HG03460 (cell line): ENCODE measurements around the gene TMEM108.

Source experiments
- ATAC-seq: cut with Tn5 transposase; IDR thresholded peaks from one replicate; pipeline ENCODE4 v1.9.1; 2021; ENCODE audit not compliant: unreplicated experiment

TMEM108 gene

DNA sequence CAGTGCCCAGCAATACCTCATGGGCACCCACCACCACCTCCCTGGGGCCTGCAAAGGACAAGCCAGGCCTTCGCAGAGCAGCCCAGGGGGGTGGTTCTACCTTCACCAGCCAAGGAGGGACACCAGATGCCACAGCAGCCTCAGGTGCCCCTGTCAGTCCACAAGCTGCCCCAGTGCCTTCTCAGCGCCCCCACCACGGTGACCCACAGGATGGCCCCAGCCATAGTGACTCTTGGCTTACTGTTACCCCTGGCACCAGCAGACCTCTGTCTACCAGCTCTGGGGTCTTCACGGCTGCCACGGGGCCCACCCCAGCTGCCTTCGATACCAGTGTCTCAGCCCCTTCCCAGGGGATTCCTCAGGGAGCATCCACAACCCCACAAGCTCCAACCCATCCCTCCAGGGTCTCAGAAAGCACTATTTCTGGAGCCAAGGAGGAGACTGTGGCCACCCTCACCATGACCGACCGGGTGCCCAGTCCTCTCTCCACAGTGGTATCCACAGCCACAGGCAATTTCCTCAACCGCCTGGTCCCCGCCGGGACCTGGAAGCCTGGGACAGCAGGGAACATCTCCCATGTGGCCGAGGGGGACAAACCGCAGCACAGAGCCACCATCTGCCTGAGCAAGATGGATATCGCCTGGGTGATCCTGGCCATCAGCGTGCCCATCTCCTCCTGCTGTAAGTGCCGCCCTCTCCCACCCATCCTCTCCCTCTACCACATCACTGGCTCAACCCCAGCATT is 342.5 kb downstream of the TMEM108 start:
- no peak for ATAC-seq

DNA sequence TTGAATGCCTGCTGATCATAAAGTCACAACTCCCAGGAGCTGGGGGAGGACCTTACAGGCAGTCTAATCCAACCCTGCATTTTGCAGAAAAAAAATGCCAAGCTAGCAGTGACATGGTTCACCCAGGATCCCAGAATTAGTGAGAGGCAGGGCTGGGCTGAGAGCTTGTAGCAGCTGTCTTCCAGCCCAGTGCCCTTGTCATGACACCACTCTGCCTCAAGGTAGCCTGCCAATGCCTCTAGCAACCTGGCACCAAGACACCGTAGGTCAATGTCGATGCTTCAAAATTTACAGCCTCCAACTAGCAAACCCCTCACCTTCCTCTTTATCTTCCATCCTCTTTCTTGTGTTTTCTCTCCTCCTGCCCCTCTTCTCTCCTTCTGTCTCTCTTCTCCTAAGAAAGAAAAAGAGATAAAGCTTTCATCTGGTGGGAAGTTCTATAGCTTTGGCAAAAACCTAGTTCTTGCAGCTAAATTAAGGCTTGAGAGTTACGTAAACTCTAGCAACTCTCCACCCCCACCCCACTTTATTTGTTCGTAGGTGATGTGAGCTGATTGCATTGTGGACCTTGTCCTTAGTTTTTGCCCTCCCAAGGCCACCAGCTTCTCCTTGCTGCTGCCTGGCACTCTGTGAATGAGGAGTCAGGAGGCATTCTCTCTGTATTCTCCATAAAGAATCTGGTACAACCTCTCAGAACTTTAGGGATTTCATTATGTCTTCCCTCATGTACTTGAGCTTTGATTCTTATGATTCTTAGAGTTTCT is 343.3 kb downstream of the TMEM108 start:
- ATAC-seq = no peak

DNA sequence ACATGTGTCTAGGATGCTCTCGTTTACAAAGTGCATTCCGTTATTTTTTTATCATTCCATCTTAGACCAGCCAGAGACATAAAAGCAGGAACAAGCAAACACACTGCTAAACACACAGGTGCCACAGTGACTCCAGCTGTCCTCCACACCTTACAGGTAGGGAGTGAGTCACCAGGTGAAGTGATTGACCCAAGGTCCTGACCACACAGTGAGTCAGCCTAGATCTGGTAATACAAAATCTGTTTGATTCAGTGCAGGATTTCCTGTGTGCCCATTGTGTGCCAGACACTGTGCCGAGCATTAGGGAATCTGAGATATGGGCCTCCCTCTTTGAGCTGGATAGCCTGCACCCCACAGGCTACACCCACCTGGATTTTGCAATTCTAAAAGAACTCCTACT is 345.0 kb downstream of the TMEM108 start:
- no peak for ATAC-seq

DNA sequence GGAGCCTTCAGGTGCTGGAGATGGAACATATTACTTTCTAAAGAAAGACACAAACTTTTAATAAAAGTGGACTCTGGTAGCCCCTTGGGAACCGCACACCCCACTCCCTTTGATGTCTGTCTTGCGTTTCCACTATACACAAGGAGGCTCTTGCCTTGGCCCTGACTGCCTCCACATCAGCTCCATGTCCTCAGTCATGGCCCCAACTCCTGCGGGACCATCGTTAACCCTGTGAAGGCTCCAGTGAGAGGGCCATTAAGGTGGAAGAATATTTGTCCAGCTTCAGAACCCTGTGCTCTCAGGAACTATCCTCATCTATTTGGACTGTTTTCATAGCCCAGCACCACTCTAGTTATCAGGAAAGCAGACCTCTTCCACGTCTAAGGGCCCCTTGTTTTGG is 345.6 kb downstream of the TMEM108 start:
- no peak for ATAC-seq

DNA sequence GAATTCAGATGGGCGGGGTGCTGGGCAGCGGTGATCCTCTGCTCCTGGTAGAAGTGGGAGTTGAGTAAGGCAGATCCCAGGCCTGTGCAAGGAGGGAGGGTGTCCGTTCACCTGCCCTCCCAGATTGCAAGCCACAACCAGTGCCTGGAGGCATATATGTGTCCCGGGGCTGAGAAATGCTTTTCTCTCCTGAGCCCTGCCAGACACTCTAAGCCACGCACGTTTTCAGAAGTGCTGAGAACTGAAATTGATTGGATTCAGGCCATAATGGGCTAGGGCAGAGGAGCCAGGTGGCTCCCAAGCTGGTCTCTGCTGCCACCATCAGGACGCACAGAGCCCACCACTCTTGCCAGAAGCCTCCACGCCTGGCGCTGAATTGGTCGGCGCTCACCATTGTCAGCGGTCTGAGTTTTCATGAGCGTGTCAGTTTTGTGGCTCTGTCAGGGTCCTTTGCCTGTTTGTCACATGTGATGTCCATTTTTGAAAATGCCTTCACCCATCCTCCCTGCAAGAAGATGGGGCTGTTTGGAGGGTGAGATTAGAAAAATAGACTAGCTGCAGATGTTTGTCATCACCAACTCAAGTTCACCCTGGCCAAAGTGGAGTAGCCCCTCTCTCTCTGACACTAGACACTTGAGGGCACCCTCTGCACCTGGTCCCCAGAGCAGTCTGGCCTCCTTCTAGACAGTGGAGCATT is 346.3 kb downstream of the TMEM108 start:
- ATAC-seq = peak; percentile 78

DNA sequence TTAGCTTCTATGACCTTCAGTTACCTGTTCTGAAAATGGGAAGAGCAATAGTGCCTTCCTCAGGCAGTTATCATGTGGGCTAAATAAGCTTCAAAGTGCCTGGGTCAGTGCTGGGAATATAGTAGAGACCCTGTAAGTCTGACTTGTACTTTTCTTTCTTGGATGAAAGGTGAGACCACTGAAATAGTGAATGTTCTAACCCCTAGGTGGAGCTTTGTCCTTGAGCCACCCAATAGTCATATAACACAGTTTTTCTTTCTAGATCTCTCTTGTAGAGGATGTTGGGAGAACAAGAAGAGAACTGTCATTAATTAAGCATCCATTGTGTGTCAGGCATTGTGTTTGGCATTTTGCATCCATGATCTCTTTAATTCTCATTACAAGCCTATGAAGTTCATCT is 348.7 kb downstream of the TMEM108 start:
- ATAC-seq = no peak

DNA sequence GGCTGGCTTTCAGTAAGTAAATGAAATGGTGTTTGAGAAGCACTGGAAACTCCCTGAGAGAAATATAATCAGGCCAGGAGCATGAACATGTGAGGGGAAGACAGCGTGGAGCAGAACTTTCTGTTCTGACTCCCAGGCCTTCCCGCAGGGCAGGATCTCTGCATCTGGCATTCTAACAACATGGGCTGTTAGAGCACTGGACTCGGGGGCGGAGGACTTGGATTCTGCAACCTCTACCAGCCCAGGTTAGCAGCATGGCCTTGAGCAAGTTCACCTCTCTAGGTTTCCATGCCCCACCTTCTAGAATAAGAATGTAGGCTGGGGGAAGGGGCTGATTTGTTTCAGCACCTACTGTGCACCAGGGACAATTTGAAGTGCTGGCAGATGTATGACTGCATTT is 349.1 kb downstream of the TMEM108 start:
- ATAC-seq = no peak

DNA sequence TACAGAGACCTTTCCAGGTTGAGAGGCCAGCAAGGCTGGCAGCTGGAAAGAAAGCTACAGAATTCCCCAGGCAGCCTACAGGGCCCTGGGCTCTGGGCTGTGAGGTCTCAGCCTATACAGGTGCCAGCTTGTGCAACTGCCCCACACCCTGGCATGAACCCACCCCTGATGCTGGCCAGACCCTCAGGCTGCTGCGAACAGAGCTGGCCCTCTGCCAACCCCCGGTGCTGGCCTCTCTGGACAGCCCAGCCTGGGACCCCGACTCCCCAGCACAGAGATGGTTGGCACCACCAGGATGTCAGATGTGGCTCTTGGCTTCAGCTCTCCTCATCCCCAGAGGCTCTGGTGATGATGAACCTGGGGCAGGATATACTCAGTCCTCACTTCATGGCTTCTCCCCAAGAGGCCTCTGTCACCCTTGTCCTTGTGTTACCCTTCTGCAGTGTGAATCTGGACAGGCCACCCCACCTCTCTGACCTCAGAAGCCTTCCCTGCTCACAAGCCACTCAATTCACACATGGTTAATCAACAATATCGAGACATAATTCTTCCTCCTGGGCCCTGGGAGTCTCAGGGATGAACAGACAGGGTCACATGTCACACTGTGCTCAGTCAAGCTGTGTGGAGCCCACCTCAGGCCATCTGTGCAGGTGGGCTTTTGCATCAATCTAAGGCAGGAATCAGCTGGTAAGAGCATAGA is 350.7 kb downstream of the TMEM108 start:
- no peak for ATAC-seq

DNA sequence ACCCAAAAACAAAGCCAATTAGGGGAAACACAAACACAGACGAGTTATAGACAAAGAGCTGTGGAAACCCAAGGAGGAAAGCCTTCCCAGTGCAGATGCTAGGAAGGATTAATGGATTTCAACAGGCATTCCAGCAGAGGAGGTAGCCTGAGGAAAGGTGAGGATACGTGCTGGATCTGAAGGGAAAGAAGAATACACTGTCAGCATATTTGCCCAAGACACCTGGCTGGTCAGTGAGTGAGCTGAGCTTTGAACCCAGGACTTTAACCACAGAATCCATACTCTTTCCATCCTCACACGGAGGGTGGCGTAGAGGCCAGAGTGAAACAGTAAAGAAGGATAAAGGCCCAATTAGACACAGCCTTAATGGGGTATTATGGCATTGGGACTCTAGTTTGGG is 352.5 kb downstream of the TMEM108 start:
- ATAC-seq = no peak

DNA sequence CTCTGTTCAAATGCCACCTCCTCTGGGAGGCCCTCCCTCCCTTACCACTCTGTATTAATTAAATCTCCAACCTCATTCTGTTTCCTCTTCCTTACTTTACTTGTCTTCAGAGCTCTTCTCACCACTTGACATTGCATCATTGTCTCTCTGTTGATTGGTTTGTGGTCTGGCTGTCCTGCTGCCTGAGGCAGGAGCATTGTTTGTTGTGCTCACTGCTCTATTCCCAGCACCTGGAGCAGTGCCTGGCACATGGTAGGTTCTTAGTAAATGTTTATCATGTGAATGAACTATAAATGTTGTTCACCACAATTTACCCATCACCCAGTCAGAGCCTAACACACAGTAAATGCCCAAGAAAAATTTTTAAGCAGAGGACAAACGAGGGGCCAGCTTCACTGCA is 355.0 kb downstream of the TMEM108 start:
- ATAC-seq = no peak

DNA sequence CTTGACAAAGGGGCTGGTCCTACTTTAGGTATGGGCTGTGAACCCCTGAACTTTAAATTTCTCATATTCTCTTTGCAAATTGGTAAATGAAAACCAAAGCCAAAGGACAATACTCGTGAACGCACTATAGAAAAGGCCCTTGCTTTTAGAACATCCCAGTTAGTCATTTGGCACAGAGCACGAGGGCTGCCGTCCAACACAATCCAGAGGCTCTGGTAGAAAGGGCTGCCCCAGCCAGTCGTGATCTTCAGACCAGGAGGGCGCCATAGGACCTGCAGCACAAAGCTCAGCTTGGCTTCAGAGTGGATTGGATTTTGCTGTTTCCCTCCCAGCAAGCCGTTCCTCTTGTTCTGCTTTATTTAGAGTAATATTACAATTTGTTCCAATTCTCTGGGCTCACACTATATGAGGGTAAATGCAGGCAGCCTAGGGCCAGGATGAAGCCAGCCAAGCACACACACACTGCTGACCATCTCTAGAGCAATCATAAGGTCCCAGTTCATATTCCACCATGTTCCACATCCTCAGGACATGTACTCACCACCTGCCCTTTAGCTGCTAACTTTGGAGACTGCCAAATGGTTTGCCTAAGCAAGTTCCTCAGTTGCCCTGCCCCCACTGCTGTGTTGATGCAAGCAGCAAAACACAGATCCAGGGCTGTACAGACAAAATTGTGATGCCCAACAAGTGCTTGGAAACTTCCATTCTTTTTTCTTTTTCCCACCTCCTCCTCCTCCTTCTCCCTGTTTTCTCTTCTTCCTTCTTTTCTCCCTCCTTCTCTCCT is 355.7 kb downstream of the TMEM108 start:
- no peak for ATAC-seq

DNA sequence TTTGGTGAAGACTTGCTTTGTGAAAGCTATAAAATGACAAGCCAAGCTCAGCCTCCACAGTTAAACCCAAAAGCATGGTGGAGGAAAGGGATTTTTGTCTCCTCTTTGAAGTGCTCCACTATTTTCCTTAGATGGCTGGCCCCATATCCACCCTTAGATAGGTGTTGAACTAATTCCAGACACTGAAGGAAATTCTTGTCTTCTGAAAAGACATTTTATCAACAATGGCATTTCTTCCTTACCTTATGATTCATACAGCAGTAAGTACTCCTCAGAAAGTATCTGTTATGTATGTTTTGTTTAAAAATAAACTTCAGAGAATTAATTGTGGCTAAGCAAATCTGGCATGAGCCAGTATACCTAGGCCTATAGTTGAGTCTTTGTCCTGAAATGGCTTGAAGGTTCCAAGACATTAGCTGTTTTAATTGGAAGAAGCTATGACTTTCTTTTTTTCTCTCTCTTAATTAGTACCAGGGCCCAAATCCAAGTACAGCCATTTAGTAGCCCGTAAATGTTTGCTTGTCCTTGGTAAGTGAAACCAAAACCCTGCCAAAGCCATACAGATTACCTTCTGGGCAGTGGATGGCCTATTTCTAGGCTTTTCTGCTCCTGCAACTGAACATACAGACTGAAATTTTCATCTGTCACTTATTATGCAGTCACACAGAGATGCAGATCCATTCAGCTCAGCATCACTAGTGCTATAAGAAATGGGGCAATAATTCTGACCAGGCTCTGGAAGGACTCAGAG is 356.5 kb downstream of the TMEM108 start:
- no peak for ATAC-seq

DNA sequence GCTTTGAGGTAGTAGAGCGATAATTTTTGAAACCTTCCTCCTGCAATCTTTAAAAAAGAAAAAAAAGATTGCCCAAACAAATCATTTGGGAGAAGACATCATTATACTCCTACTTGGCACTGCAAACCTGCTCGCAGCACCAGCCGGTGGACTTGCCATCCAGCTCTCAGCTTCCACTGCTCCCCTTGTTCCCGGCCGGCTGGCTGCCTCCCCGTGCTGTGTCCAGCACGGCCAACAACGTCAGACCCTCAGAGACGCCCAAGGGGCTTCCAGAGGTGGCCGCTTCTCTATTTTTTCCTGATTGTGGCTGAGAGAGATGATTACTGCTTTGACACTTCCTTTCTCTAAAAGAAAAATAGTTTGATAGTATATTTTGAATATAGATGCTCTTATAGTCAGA is 358.7 kb downstream of the TMEM108 start:
- ATAC-seq = no peak

DNA sequence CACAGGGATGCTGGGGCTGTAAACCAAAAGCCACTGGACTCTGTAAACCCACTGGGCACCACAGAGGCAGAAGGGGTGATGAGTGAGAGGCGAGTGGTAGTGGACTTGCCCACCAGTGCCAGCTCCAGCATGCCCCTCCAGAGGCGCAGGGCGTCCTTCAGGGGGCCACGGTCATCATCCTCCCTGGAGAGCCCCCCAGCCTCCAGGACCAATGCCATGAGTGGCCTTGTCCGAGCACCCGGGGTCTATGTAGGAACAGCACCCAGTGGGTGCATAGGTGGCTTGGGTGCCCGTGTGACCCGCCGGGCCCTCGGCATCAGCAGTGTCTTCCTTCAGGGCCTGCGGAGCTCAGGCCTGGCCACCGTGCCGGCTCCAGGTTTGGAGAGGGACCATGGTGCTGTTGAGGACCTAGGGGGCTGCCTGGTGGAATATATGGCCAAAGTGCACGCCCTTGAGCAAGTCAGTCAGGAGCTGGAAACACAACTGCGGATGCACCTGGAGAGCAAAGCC is 361.9 kb downstream of the TMEM108 start, which contains the start of gene BFSP2:
BFSP2 (plus strand) TSS at position 51 of the 510 bp plus-strand sequence; CDS start at position 79, 28 bp downstream.
- ATAC-seq = no peak

DNA sequence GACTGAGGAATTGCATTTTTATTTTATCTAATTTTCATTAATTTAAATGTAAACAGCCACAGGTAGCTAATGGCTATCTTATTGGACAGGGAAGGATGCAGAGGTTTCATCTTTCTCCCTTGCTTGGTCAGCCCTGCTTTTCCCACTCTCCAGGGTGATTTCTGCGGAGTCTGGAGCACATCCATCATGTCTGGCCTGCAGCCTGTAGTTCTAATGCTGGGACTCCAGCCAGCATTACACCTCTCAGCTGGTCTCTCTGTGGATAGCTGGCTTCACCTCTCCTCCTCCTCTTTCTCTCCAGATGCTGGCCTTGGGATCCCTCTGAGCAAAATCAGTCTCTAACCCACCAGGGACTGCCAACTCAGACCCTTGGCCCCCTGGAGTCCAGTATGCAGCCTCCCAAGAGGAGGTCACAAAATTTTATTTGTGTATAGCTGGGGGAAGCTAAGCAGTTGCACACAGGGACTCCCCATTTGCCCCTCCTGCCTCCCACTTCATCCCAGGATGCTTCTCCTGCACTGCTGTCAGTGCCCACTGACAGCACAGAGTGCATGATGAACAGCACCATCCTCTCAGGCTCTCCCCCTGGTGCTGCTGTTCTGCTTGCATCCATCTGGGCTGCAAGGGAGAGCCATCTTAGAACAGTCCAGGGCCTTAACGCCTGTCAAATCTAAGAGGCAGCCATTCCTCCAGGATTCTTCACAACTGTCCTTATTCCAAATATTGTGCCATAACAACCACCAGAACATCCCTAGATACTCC is 363.4 kb downstream of the TMEM108 start:
- no peak for ATAC-seq

DNA sequence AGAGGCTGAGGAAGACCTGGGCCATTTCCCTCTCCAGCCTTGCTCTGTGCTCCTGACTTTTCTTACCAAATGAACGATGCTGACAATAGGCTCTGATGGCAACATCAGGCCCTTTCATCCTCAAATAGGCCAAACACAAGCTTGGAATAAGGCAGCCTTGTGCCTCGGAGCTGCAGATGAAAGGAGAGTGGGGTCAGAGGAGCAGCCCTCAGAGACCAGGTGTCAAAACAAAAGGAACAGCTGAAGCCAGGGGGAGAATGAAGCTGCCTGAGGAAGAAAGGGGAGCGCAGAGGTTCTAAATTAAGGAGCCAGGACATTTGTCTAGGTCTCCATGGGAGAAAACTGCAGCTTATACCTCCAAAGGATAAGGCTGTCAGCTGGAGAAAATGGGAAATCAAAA is 366.7 kb downstream of the TMEM108 start:
- no peak for ATAC-seq

DNA sequence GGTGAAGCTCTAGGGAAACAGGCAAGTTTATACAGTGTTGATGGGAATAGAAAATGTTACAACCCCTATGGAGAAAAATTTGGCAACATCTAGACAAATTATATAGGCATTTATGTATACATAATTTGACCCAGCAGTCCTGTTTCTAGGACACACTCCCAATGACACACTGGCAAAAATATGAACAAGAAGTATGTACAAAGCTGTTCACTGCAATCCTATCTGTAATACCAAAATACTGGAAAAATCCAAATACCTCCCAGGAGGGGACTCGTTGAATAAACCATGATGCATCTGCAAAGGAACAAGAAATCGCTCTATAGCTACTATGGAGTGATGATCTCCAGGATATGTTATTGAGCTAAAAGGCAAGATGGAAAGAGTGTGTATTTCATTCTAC is 370.2 kb downstream of the TMEM108 start:
- no peak for ATAC-seq

DNA sequence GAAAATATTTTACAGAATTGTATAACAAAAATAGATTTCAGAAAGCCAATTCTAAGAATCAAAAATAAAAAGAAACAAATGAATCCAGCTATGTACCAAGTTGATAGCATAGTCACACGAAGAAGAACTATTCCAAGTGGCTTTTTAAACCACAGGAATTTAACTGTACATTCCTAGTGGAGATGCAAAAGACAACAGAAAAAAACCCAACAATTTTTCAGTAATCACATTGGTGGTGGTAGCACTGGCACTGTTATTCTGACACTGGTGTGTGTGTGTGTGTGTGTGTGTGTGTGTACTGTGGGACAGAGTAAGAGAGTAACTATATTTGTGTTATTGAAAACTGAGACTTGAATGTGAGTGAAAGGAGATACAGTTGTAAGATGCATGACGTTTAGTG is 370.8 kb downstream of the TMEM108 start:
- no peak for ATAC-seq
